HG02623 (cell line): Measurements from ENCODE around the gene GPR89A.
"Not testable (repeated sequence)": the region's sequence is repeated elsewhere in the genome, so short reads cannot be mapped to it uniquely, and the experiment has no call there.

Source experiments
- ATAC-seq: cut with Tn5 transposase; IDR thresholded peaks from one replicate; pipeline ENCODE4 v1.9.1; 2021; ENCODE audit warnings: moderate library complexity; ENCODE audit not compliant: unreplicated experiment

The GPR89A gene

GRCh38 chr1:145716641-145717345 is 109.0 kb downstream of the GPR89A start:
- no peak for ATAC-seq

GRCh38 chr1:145717833-145718232 is 110.0 kb downstream of the GPR89A start:
- ATAC-seq = no peak

GRCh38 chr1:145718465-145718864 is 110.7 kb downstream of the GPR89A start:
- not testable (repeated sequence) for ATAC-seq

GRCh38 chr1:145719230-145720079 is 111.7 kb downstream of the GPR89A start, which contains the start of gene CD160:
Gene CD160, plus strand, starts transcription at chr1:145719499. Its CDS starts 8,829 bp downstream, at chr1:145728328.
- ATAC-seq = no peak
